ENCODE results near the gene WDR82. TPM values are rescaled to one million over a fixed set of nuclear protein-coding genes. Genes with fewer than 3 reads are reported as not detected.

WDR82 gene
- polyA plus RNA-seq (2012; ENCODE audit: missing spikeins): 34.7 TPM

- FAIRE-seq (peak; percentile 100), DNase-seq (ENCODE audit: insufficient read length) (peak; percentile 93)
- TF ChIP-seq POLR2A (IDR thresholded peaks at IDR 0.05; ENCODE audit: low read depth, low read length) (peak; percentile 99), POLR2AphosphoS5 (IDR thresholded peaks at IDR 0.05; ENCODE audit: low read depth, low read length) (peak; percentile 96), TAF1 (IDR thresholded peaks at IDR 0.05; ENCODE audit: borderline replicate concordance, low read depth, low read length) (peak; percentile 97)
These were observed at the start of gene WDR82 for GRCh38 chr3:52278510-52279069. Gene WDR82, minus strand, starts transcription at chr3:52278649. Its CDS starts 288 bp downstream, at chr3:52278361.

DNA sequence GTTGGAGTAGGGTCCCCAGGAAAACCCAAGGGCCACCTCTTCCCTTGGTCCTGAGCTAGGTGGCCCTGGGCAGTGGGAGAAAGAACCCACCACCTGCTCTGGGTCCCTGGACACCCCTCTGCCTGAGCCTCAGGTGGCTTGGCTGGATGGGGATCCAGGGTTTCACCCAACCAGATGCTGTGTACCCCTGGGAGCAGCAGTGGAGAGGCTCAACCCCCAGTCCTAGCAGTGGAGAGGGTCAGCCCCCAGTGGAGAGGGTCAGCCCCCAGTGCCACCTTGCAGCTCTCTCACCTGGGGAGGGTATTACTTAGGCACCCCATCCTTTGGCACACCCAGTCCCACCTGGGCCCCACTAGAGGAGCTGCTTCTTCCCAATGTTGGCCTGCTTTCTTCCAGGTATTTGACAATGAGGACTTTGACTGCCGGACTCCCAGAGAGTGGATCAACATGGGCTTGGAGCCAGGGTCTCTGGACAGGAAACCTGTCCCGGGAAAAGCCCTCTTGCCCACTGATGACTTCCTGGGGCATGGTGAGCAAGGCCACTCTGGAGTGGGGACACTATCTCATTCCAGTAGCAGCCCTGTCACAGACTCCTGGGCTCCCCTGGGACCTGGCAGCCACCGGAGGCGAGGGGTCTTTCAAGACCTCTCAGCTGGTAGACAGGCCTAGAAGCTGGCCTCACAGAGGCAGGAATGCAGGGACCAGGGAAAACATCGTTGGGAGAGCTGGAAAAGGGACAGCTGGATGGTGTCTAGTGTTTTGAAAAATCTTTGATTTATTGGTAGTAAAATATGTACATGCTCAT is 49.2 kb upstream of the WDR82 start:
- FAIRE-seq (no peak), DNase-seq (ENCODE audit: insufficient read length) (no peak)
- TF ChIP-seq TAF1 (IDR thresholded peaks at IDR 0.05; ENCODE audit: borderline replicate concordance, low read depth, low read length) (no peak), POLR2AphosphoS5 (IDR thresholded peaks at IDR 0.05; ENCODE audit: low read depth, low read length) (no peak), POLR2A (IDR thresholded peaks at IDR 0.05; ENCODE audit: low read depth, low read length) (no peak)

DNA sequence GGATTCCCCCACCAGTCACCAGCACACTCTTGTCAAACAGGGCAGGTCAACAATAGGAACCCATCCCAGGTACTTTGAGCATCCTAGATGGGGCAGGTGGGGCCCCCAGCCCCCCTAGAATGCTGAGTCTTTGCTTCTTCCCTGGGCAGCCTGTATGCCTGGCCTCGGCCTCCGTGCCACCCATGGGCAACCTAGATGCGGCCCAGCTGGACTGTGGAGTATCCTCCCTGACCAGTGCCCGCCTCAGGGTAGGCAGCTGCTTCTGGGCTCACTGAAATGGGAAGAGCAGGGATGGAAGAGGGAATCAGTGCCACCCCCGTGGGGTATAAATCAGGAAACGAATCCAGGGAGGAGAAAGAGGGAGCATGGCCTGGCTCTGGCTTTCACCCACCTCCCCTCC is 48.5 kb upstream of the WDR82 start:
- TF ChIP-seq POLR2A (IDR thresholded peaks at IDR 0.05; ENCODE audit: low read depth, low read length) (no peak), TAF1 (IDR thresholded peaks at IDR 0.05; ENCODE audit: borderline replicate concordance, low read depth, low read length) (no peak), POLR2AphosphoS5 (IDR thresholded peaks at IDR 0.05; ENCODE audit: low read depth, low read length) (no peak)
- FAIRE-seq: no peak
- no peak for DNase-seq (ENCODE audit: insufficient read length)

DNA sequence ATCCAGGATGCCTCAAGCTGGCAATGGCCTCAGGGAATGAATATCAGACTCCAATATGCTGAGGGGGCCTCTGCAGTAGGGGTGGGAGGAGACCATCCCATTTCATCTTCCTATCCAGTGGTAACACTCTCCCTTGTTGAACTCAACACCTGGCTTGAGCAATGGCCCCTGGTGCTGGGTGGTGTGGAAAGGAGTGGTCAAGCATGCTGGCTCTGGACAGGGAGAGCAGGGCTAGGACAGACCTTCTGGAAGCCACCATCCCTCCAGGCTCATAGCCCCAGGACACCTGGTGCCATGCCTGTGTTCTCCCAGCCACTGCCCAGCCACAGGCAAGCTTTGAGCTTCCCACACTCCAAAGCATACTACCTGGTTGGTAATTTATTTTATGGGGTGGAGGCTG is 47.2 kb upstream of the WDR82 start:
- no peak for DNase-seq (ENCODE audit: insufficient read length)
- TF ChIP-seq POLR2AphosphoS5 (IDR thresholded peaks at IDR 0.05; ENCODE audit: low read depth, low read length): no peak
- no peak for TF ChIP-seq TAF1 (IDR thresholded peaks at IDR 0.05; ENCODE audit: borderline replicate concordance, low read depth, low read length)
- TF ChIP-seq POLR2A (IDR thresholded peaks at IDR 0.05; ENCODE audit: low read depth, low read length): no peak
- no peak for FAIRE-seq

- no peak for TF ChIP-seq POLR2A (IDR thresholded peaks at IDR 0.05; ENCODE audit: low read depth, low read length)
- no peak for TF ChIP-seq POLR2AphosphoS5 (IDR thresholded peaks at IDR 0.05; ENCODE audit: low read depth, low read length)
- no peak for TF ChIP-seq TAF1 (IDR thresholded peaks at IDR 0.05; ENCODE audit: borderline replicate concordance, low read depth, low read length)
- no peak for DNase-seq (ENCODE audit: insufficient read length)
- no peak for FAIRE-seq
These were observed 46.2 kb upstream of the WDR82 start for GRCh38 chr3:52324676-52325075.

DNA sequence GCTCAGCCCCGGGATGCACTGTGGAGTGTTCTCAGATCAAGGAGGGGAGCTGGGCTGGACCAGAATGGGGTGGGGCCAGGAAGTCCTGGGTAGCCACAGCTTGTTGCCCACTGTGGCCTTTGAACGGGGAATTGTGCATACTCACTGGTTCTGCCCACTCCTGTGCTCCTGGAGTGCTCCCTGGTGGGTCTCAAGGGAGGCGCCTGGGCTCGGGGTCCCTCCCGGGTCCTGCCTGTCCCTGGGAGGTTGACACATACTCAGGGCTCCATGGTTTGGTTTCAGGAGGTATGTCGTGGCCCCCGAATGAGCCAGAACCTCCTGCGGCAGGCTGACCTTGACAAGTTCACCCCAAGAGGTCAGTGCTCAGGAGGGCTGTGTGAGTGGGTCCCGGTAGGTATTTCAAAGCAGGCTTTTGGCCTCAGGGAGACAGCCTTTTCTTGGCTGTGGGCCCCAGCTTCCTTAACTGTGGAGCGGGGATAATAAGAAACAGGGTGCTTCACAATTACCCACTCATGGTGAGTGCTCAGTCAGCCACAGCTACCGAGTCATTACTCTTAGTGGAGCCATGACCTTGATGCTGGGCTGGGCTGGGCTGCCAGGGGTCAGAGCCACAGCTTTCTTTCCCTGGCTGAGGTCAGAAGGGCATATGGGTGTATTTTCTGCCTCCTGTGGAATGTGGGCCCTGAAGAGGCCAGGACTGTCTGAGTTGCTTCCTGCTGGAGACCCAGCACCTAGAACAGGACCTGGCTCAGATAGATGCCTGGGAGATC is 45.3 kb upstream of the WDR82 start:
- FAIRE-seq (no peak), DNase-seq (ENCODE audit: insufficient read length) (no peak)
- no peak for TF ChIP-seq POLR2A (IDR thresholded peaks at IDR 0.05; ENCODE audit: low read depth, low read length)
- no peak for TF ChIP-seq TAF1 (IDR thresholded peaks at IDR 0.05; ENCODE audit: borderline replicate concordance, low read depth, low read length)
- no peak for TF ChIP-seq POLR2AphosphoS5 (IDR thresholded peaks at IDR 0.05; ENCODE audit: low read depth, low read length)

- DNase-seq (ENCODE audit: insufficient read length) (no peak), FAIRE-seq (no peak)
- TF ChIP-seq POLR2A (IDR thresholded peaks at IDR 0.05; ENCODE audit: low read depth, low read length) (no peak), POLR2AphosphoS5 (IDR thresholded peaks at IDR 0.05; ENCODE audit: low read depth, low read length) (no peak), TAF1 (IDR thresholded peaks at IDR 0.05; ENCODE audit: borderline replicate concordance, low read depth, low read length) (no peak)
These were observed 44.0 kb upstream of the WDR82 start for GRCh38 chr3:52322466-52322865.

GRCh38 chr3:52321481-52321880 is 43.0 kb upstream of the WDR82 start:
- DNase-seq (ENCODE audit: insufficient read length): no peak
- FAIRE-seq: no peak

GRCh38 chr3:52319921-52320595 is 41.6 kb upstream of the WDR82 start:
- no peak for DNase-seq (ENCODE audit: insufficient read length)
- FAIRE-seq: no peak
- TF ChIP-seq POLR2AphosphoS5 (IDR thresholded peaks at IDR 0.05; ENCODE audit: low read depth, low read length): no peak

More at GRCh38 chr3:52321481-52321880, 43.0 kb upstream of the WDR82 start:
- TF ChIP-seq POLR2AphosphoS5 (IDR thresholded peaks at IDR 0.05; ENCODE audit: low read depth, low read length): no peak
- no peak for TF ChIP-seq POLR2A (IDR thresholded peaks at IDR 0.05; ENCODE audit: low read depth, low read length)
- no peak for TF ChIP-seq TAF1 (IDR thresholded peaks at IDR 0.05; ENCODE audit: borderline replicate concordance, low read depth, low read length)

GRCh38 chr3:52318186-52318816 is 39.9 kb upstream of the WDR82 start:
- no peak for TF ChIP-seq POLR2A (IDR thresholded peaks at IDR 0.05; ENCODE audit: low read depth, low read length)
- TF ChIP-seq TAF1 (IDR thresholded peaks at IDR 0.05; ENCODE audit: borderline replicate concordance, low read depth, low read length): no peak
- no peak for TF ChIP-seq POLR2AphosphoS5 (IDR thresholded peaks at IDR 0.05; ENCODE audit: low read depth, low read length)
- FAIRE-seq: no peak
- no peak for DNase-seq (ENCODE audit: insufficient read length)

All from GM12892 (cell line).